NCI-H446 treated with DMSO at 0.1 percent for 48 hours (cell line): Measurements from ENCODE around the gene REEP3.
"Not testable (repeated sequence)": the region's sequence is repeated elsewhere in the genome, so short reads cannot be mapped to it uniquely, and the experiment has no call there.

Experiments used
- DNase-seq: peaks from one replicate; lab custom pipeline; 2025; lab: John Stamatoyannopoulos, UW

REEP3 gene

GRCh38 chr10:63549810-63550209 lies 28.6 kb downstream of the REEP3 start:
- no peak for DNase-seq

- no peak for DNase-seq
Measured at GRCh38 chr10:63553031-63553430, 31.8 kb downstream of the REEP3 start.

GRCh38 chr10:63553473-63553872 lies 32.3 kb downstream of the REEP3 start:
- no peak for DNase-seq

GRCh38 chr10:63554657-63555056 lies 33.5 kb downstream of the REEP3 start:
- no peak for DNase-seq

- DNase-seq: no peak
Measured at GRCh38 chr10:63555330-63555729, 34.1 kb downstream of the REEP3 start.

GRCh38 chr10:63558132-63558784 lies 37.1 kb downstream of the REEP3 start:
- DNase-seq: no peak

GRCh38 chr10:63561341-63561740 lies 40.1 kb downstream of the REEP3 start:
- no peak for DNase-seq

GRCh38 chr10:63562391-63562790 lies 41.2 kb downstream of the REEP3 start:
- DNase-seq: no peak

- DNase-seq: no peak
Measured at GRCh38 chr10:63562857-63563256, 41.7 kb downstream of the REEP3 start.

GRCh38 chr10:63563623-63564022 lies 42.4 kb downstream of the REEP3 start:
- no peak for DNase-seq

GRCh38 chr10:63564731-63565130 lies 43.5 kb downstream of the REEP3 start:
- not testable (repeated sequence) for DNase-seq

GRCh38 chr10:63573068-63573697 lies 52.0 kb downstream of the REEP3 start:
- DNase-seq: peak; percentile 22

GRCh38 chr10:63574011-63574410 lies 52.8 kb downstream of the REEP3 start:
- no peak for DNase-seq

- no peak for DNase-seq
Measured at GRCh38 chr10:63576501-63576900, 55.3 kb downstream of the REEP3 start.

- no peak for DNase-seq
Measured at GRCh38 chr10:63578501-63578900, 57.3 kb downstream of the REEP3 start.

- DNase-seq: no peak
Measured at GRCh38 chr10:63579371-63580014, 58.3 kb downstream of the REEP3 start.

GRCh38 chr10:63582690-63583089 lies 61.5 kb downstream of the REEP3 start:
- DNase-seq: no peak

GRCh38 chr10:63583397-63583796 lies 62.2 kb downstream of the REEP3 start:
- no peak for DNase-seq

GRCh38 chr10:63583909-63584724 lies 62.9 kb downstream of the REEP3 start:
- DNase-seq: peak; percentile 46

GRCh38 chr10:63584725-63585035 lies 63.5 kb downstream of the REEP3 start:
- no peak for DNase-seq

GRCh38 chr10:63585041-63585440 lies 63.8 kb downstream of the REEP3 start:
- DNase-seq: no peak

GRCh38 chr10:63586043-63586442 lies 64.8 kb downstream of the REEP3 start:
- no peak for DNase-seq

- DNase-seq: no peak
Measured at GRCh38 chr10:63587191-63587590, 66.0 kb downstream of the REEP3 start.
